ENCODE data around the gene SLC6A6.

- no peak for TF ChIP-seq CTCF (IDR thresholded peaks at IDR 0.05; ENCODE audit: low read length)
- no peak for TF ChIP-seq EZH2 (IDR thresholded peaks at IDR 0.05; ENCODE audit: borderline replicate concordance, low read length)
These were observed 23.9 kb downstream of the SLC6A6 start for GRCh38 chr3:14426305-14426620.

All from OCI-LY1 (cell line).